Measurements from ENCODE around the gene FAM174B.
"Not testable (repeated sequence)": the region's sequence is repeated elsewhere in the genome, so short reads cannot be mapped to it uniquely, and the experiment has no call there.

Gene FAM174B

DNA sequence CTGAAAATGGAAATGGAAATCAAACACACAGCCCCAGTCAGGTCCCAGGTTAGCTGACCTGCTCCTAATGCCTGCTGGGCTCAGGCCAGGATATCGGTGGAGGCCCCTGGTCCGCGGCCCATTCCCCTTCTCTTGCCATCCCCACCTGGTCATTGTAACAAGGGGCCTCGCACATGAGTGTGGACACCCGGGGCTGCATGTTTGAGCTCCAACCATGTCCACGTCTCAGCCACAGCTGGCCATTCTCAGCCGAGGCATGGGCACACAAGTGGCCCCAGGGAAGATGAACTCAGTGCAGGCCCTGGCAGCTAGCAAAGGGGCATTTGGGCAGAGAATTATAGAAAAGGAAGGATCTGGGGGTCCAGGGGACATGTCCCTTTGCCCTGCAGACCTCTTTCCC lies 41.7 kb downstream of the FAM174B start:
- no peak overlapping the region for H3K4me3 ChIP-seq (ENCODE audit: low read depth, low read length)
- DNase-seq (ENCODE audit: low read depth) = no peak
- TF ChIP-seq, protein P1, sequence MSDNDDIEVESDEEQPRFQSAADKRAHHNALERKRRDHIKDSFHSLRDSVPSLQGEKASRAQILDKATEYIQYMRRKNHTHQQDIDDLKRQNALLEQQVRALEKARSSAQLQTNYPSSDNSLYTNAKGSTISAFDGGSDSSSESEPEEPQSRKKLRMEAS (IDR thresholded peaks at IDR 0.05; ENCODE audit: low read depth, low read length) = no peak
- TF ChIP-seq, protein P2, sequence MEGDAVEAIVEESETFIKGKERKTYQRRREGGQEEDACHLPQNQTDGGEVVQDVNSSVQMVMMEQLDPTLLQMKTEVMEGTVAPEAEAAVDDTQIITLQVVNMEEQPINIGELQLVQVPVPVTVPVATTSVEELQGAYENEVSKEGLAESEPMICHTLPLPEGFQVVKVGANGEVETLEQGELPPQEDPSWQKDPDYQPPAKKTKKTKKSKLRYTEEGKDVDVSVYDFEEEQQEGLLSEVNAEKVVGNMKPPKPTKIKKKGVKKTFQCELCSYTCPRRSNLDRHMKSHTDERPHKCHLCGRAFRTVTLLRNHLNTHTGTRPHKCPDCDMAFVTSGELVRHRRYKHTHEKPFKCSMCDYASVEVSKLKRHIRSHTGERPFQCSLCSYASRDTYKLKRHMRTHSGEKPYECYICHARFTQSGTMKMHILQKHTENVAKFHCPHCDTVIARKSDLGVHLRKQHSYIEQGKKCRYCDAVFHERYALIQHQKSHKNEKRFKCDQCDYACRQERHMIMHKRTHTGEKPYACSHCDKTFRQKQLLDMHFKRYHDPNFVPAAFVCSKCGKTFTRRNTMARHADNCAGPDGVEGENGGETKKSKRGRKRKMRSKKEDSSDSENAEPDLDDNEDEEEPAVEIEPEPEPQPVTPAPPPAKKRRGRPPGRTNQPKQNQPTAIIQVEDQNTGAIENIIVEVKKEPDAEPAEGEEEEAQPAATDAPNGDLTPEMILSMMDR (IDR thresholded peaks at IDR 0.05; ENCODE audit: low read depth, low read length) = no peak
- TF ChIP-seq MYC (IDR thresholded peaks at IDR 0.05; ENCODE audit: low read depth, low read length) = no peak
- TF ChIP-seq POLR2A (IDR thresholded peaks at IDR 0.05; ENCODE audit: extremely low read depth, insufficient read length) = no peak

DNA sequence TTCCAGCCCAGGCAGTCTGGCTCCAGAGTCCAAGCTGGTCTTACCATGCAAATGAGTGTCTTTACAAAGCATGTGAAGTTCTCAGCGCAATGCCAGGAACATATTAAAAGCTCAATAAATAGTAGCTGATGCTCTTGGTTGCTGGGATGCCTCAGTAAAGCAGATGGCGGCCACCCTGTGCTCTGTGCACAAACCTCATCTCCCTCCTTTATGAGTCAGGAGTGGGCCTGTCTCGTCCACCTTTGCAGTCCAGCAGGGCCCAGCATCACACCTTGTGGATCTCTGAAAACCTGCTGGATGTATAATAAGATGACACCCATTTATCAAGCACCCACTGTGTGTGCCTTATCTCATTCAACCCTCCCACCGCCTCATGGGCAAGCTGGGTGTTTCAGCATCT lies 42.7 kb downstream of the FAM174B start:
- H3K4me3 ChIP-seq (ENCODE audit: low read depth, low read length) = no peak overlapping the region
- DNase-seq (ENCODE audit: low read depth) = no peak

DNA sequence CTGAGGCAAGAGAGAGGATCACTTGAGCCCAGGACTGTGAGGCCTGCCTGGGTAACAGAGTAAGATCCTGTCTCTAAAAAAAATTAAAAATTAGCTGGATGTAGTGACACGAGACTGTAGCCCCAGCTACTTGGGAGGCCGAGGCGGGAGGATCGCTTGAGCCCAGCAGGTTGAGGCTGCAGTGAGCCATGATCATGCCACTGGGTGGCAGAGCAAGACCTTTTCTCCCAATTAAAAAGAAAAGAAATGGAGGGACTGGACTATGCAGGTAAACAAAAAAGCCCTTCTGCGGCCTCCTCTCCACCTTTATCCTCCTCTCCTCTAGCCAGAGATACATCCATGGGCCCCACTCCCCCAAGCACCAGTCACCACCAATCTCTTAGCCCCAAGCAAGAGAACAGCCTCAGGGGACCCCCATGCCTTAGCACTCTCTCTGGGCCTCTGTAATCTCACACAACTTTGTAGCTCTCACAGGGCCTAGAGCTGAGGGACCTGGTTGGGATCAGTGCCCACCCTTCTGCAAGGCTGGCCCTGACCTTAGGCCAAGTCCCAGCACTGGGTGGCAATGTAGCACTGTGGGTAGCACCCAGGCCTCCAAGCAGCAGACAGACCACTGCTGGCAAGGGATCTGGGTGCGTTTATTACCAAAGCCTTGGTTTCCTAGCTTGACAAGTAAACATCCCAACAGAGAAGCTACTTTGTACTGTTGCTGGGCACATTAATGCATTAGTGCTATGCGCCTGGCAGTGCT lies 43.4 kb downstream of the FAM174B start:
- no peak for TF ChIP-seq MYC (IDR thresholded peaks at IDR 0.05; ENCODE audit: low read depth, low read length)
- TF ChIP-seq, protein P2 (IDR thresholded peaks at IDR 0.05; ENCODE audit: low read depth, low read length) = no peak
- no peak for TF ChIP-seq POLR2A (IDR thresholded peaks at IDR 0.05; ENCODE audit: extremely low read depth, insufficient read length)
- TF ChIP-seq, protein P1 (IDR thresholded peaks at IDR 0.05; ENCODE audit: low read depth, low read length) = no peak
- DNase-seq (ENCODE audit: low read depth) = no peak
- no peak overlapping the region for H3K4me3 ChIP-seq (ENCODE audit: low read depth, low read length)

More for the DNA sequence above, 42.7 kb downstream of the FAM174B start:
- TF ChIP-seq, protein P1 (IDR thresholded peaks at IDR 0.05; ENCODE audit: low read depth, low read length) = no peak
- TF ChIP-seq, protein P2 (IDR thresholded peaks at IDR 0.05; ENCODE audit: low read depth, low read length) = no peak
- no peak for TF ChIP-seq POLR2A (IDR thresholded peaks at IDR 0.05; ENCODE audit: extremely low read depth, insufficient read length)
- no peak for TF ChIP-seq MYC (IDR thresholded peaks at IDR 0.05; ENCODE audit: low read depth, low read length)

DNA sequence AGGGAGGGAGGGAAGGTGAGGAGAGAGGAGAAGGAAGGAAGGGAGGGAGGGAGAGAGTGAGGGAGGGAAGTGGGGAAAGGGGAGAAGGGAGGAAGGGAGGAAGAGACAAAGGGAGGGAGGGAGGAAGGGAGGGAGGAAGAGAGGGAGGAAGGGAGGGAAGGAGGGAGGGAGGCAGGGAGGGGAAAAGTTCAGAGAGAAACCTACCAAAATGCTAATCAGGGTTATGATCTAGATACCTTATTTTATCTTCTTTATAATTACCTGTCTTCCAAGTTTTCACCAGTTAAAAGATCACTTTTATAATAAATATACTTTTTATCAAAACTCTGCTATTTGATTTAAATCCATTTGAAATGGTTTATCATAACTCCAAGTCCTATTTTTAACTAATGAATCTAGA lies 44.4 kb downstream of the FAM174B start:
- no peak overlapping the region for H3K4me3 ChIP-seq (ENCODE audit: low read depth, low read length)
- TF ChIP-seq, protein P1 (IDR thresholded peaks at IDR 0.05; ENCODE audit: low read depth, low read length) = no peak
- TF ChIP-seq MYC (IDR thresholded peaks at IDR 0.05; ENCODE audit: low read depth, low read length) = no peak
- no peak for DNase-seq (ENCODE audit: low read depth)

DNA sequence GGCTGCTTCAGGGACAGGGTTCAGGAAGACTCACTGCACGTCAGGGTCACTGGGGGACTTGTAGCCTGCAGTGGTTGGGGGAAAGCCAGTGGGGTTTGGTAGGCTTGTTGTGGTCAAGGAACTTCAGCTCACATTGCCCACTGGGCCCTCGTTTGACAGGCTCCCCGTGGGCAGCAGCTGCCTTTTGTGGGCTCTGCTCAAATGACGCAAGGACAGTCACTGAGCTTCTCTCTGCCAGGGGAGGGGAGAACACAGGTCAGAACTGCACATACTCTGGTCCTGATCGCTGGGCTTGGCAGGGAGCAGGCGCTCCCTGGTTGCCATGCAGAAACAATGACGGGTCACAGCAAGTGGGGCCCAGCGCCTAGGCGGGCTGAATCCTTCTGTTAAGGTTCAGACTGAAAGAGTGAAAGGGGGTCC lies 45.5 kb downstream of the FAM174B start:
- no peak overlapping the region for H3K4me3 ChIP-seq (ENCODE audit: low read depth, low read length)
- no peak for DNase-seq (ENCODE audit: low read depth)
- TF ChIP-seq, protein P1 (IDR thresholded peaks at IDR 0.05; ENCODE audit: low read depth, low read length) = no peak
- TF ChIP-seq, protein P2 (IDR thresholded peaks at IDR 0.05; ENCODE audit: low read depth, low read length) = no peak
- no peak for TF ChIP-seq MYC (IDR thresholded peaks at IDR 0.05; ENCODE audit: low read depth, low read length)
- TF ChIP-seq POLR2A (IDR thresholded peaks at IDR 0.05; ENCODE audit: extremely low read depth, insufficient read length) = no peak

DNA sequence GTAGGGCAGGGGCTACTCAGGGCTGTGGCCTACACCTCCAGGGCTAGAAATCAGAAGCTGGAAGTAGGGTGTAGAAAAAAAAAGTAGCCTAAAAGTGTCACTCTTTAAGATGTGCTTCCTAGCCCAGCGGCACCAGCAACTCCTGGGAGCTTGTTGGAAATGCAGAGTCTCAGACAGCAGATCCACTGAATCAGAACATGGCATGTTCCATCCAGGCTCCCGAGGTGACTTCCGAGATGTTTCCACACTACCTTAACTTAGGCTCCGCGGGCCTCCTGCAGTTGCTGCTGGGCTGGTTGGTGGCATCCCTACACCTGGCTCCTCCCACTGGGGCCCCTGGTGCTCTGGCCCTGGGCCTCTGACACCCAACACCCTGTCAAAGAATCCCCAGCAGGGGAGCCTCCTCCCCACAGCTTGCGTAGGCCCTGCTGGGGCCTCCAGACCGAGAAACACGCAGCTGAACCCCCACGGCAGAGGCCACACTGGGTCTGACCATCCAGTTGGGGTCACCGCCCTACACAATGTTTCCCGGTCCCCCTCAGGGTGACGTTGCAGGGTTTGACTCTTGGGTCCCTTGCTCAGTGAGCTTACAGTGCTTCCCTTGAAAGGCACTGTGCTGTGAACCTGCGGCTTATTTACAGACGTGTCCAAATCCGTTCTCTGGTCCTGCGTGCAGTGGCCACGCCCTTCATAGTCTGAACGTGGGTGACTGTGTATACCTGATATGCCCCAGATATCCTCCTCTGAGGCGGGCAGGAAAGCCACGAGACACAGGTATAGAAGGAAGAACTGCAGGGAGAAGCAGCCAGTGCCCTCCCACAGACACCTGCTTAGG lies 46.5 kb downstream of the FAM174B start:
- TF ChIP-seq MYC (IDR thresholded peaks at IDR 0.05; ENCODE audit: low read depth, low read length) (no peak), POLR2A (IDR thresholded peaks at IDR 0.05; ENCODE audit: extremely low read depth, insufficient read length) (no peak)
- TF ChIP-seq, protein P1 (IDR thresholded peaks at IDR 0.05; ENCODE audit: low read depth, low read length) = no peak
- TF ChIP-seq, protein P2 (IDR thresholded peaks at IDR 0.05; ENCODE audit: low read depth, low read length) = no peak
- no peak for DNase-seq (ENCODE audit: low read depth)
- H3K4me3 ChIP-seq (ENCODE audit: low read depth, low read length) = no peak overlapping the region

DNA sequence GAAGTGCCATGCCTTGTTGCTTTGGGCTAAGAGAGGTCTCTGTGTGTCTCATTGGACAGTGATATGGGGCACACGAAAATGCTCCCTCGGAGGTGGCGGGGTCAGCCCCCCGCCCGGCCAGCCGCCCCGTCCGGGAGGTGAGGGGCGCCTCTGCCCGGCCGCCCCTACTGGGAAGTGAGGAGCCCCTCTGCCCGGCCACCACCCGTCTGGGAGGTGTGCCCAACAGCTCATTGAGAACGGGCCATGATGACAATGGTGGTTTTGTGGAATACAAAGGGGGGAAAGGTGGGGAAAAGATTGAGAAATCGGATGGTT lies 48.8 kb downstream of the FAM174B start:
- DNase-seq (ENCODE audit: low read depth); H3K4me3 ChIP-seq (ENCODE audit: low read depth, low read length): not testable (repeated sequence)

Data from NB4 (cell line).